Neuronal stem cell (in vitro differentiated cells): ENCODE data around the gene ENO4.

ENCODE experiments used
- DNase-seq: peaks from one replicate; pipeline ENCODE4 v3.0.0-alpha.2; 2013; ENCODE audit warnings: low spot score
- H2AFZ ChIP-seq: one replicate; pipeline ENCODE4 v1.6.1; 2013; ENCODE audit warnings: mild to moderate bottlenecking, low read length, inconsistent platforms
- H2AK5ac ChIP-seq: 2 replicates; pipeline ENCODE4 v1.6.1; 2013; ENCODE audit warnings: low read depth, mild to moderate bottlenecking, inconsistent platforms, low read length, moderate library complexity, mixed read lengths
- H2BK120ac ChIP-seq: 2 replicates; pipeline ENCODE4 v1.6.1; 2013; ENCODE audit warnings: low read depth, mild to moderate bottlenecking, inconsistent platforms, low read length, moderate library complexity, mixed read lengths
- H2BK12ac ChIP-seq: one replicate; pipeline ENCODE4 v1.6.1; 2013; ENCODE audit warnings: low read length, inconsistent platforms
- H2BK15ac ChIP-seq: 2 replicates; pipeline ENCODE4 v1.6.1; 2013; ENCODE audit warnings: mild to moderate bottlenecking, low read length, inconsistent platforms, mixed read lengths
- H2BK5ac ChIP-seq: one replicate; pipeline ENCODE4 v1.6.1; 2013; ENCODE audit warnings: inconsistent platforms, mild to moderate bottlenecking, low read length, moderate library complexity
- H3K14ac ChIP-seq: one replicate; pipeline ENCODE4 v1.6.1; 2013; ENCODE audit warnings: low read length, inconsistent platforms
- H3K18ac ChIP-seq: 2 replicates; pipeline ENCODE4 v1.6.1; 2013; ENCODE audit warnings: low read length, inconsistent platforms
- H3K23ac ChIP-seq: 2 replicates; pipeline ENCODE4 v1.6.1; 2013; ENCODE audit warnings: low read depth, mild to moderate bottlenecking, mixed read lengths, low read length, inconsistent platforms; ENCODE audit not compliant: poor library complexity
- H3K27ac ChIP-seq: replicated peaks from 3 replicates; pipeline ENCODE4 v1.5.1; 2013; ENCODE audit warnings: low read length, inconsistent platforms
- H3K27me3 ChIP-seq, 3 experiments: 2 replicates each; pipeline ENCODE4 v1.6.1; 2013; ENCODE audit warnings: low read length in 3 of 3, mild to moderate bottlenecking in 2 of 3, inconsistent platforms in 1 of 3, low read depth in 1 of 3, mixed read lengths in 1 of 3, moderate library complexity in 1 of 3; ENCODE audit not compliant: control insufficient read depth in 3 of 3, insufficient read depth in 3 of 3
- H3K36me3 ChIP-seq, 2 donors: replicated peaks in 1 of 2; 2 replicates each; pipeline ENCODE4 v1.6.1; 2013; ENCODE audit warnings: low read length in 2 of 2; ENCODE audit not compliant: control insufficient read depth in 2 of 2, insufficient read depth in 2 of 2
- H3K4ac ChIP-seq: 2 replicates; pipeline ENCODE4 v1.6.1; 2013; ENCODE audit warnings: inconsistent platforms, mild to moderate bottlenecking, low read length, moderate library complexity
- H3K4me1 ChIP-seq, 2 donors: 1 replicate in 1 of 2; 2 replicates in 1 of 2; pipeline ENCODE4 v1.6.1; 2013; ENCODE audit warnings: low read length in 2 of 2, low read depth in 1 of 2; ENCODE audit not compliant: control insufficient read depth in 2 of 2, insufficient read depth in 1 of 2
- H3K4me2 ChIP-seq: one replicate; pipeline ENCODE4 v1.6.1; 2013; ENCODE audit warnings: mild to moderate bottlenecking, low read length, inconsistent platforms; ENCODE audit not compliant: insufficient read depth, poor library complexity, severe bottlenecking
- H3K4me3 ChIP-seq, 2 donors: 2 replicates each; pipeline ENCODE4 v1.5.1; 2013; ENCODE audit warnings: low read length in 2 of 2, mild to moderate bottlenecking in 2 of 2, inconsistent platforms in 1 of 2, moderate library complexity in 1 of 2
- H3K79me1 ChIP-seq: one replicate; pipeline ENCODE4 v1.6.1; 2013; ENCODE audit warnings: low read depth, mild to moderate bottlenecking, inconsistent platforms, low read length, moderate library complexity
- H3K9ac ChIP-seq: one replicate; pipeline ENCODE4 v1.6.1; 2013; ENCODE audit warnings: mild to moderate bottlenecking, low read depth, low read length, inconsistent platforms; ENCODE audit not compliant: poor library complexity
- H3K9me3 ChIP-seq, 2 donors: replicated peaks in 1 of 2; 2 replicates each; pipeline versions ENCODE3 to v1.6.1; 2013; ENCODE audit warnings: low read length in 2 of 2, mild to moderate bottlenecking in 2 of 2, inconsistent platforms in 1 of 2, low read depth in 1 of 2, mixed read lengths in 1 of 2, moderate library complexity in 1 of 2; ENCODE audit not compliant: control insufficient read depth in 2 of 2, insufficient read depth in 1 of 2
- H4K8ac ChIP-seq: one replicate; pipeline ENCODE4 v1.6.1; 2013; ENCODE audit warnings: low read depth, mild to moderate bottlenecking, inconsistent platforms, low read length, moderate library complexity
- H4K91ac ChIP-seq: one replicate; pipeline ENCODE4 v1.6.1; 2013; ENCODE audit warnings: low read length, low read depth, mild to moderate bottlenecking, inconsistent platforms; ENCODE audit not compliant: poor library complexity
- WGBS, 2 donors: extraction: QIAGEN DNeasy Blood & Tissue Kit; methylation state at CpG; one replicate each; pipeline ENCODE4 v1.1.7; 2013; ENCODE audit warnings: missing lambda C conversion rate in 2 of 2, mixed read lengths in 1 of 2; ENCODE audit not compliant: insufficient read length in 2 of 2, insufficient replicate concordance in 1 of 2; ENCODE audit errors: extremely low coverage in 2 of 2; 5-methylcytosine and 5-hydroxymethylcytosine counted together

The ENO4 gene

GRCh38 chr10:116850058-116850611 is 836 bp downstream of the ENO4 start:
- DNase-seq: no peak
- Histone ChIP-seq H3K27me3 (peaks cover 0 to 43% (median 0%) of the 10 kb centered on the region in 3 experiments), H3K36me3 (no peaks in the 10 kb centered on the region), H3K23ac (peak overlapping the region; percentile 51), H3K4me3 (peak overlapping the region; percentile 21 to 59), H3K18ac (peak overlapping the region; percentile 96), H4K91ac (no peak overlapping the region), H2AK5ac (peak overlapping the region; percentile 59), H3K4ac (no peak overlapping the region), H2BK120ac (no peak overlapping the region), H2BK12ac (no peak overlapping the region), H3K79me1 (peaks cover 2% of the 10 kb centered on the region), H3K14ac (no peak overlapping the region), H3K9me3 (no peaks in the 10 kb centered on the region), H2BK15ac (peak overlapping the region; percentile 69), H3K9ac (peak overlapping the region; percentile 76), H2BK5ac (peak overlapping the region; percentile 32), H3K27ac (no peak overlapping the region), H2AFZ (peak overlapping the region; percentile 95), H3K4me1 (peaks cover 5 to 15% of the 10 kb centered on the region in 2 donors), H3K4me2 (peak overlapping the region; percentile 95), H4K8ac (peak overlapping the region; percentile 55)
- no CpG with 5 or more reads among the region's 10 CpGs for WGBS, 2 donors

GRCh38 chr10:116852246-116852645 is 2.9 kb downstream of the ENO4 start:
- Histone ChIP-seq H3K9ac (no peak overlapping the region), H3K36me3 (no peaks in the 10 kb centered on the region), H3K79me1 (peaks cover 2% of the 10 kb centered on the region), H4K8ac (no peak overlapping the region), H2BK120ac (no peak overlapping the region), H3K4ac (no peak overlapping the region), H3K23ac (no peak overlapping the region), H3K27me3 (peaks cover 0 to 33% (median 0%) of the 10 kb centered on the region in 3 experiments), H3K4me3 (no peak overlapping the region), H2BK5ac (no peak overlapping the region), H2AFZ (no peak overlapping the region), H3K27ac (no peak overlapping the region), H3K9me3 (peaks cover 0 to 2% of the 10 kb centered on the region in 2 donors), H2BK15ac (no peak overlapping the region), H4K91ac (no peak overlapping the region), H3K14ac (no peak overlapping the region), H3K18ac (no peak overlapping the region), H2AK5ac (no peak overlapping the region), H3K4me1 (peaks cover 5 to 15% of the 10 kb centered on the region in 2 donors), H2BK12ac (no peak overlapping the region), H3K4me2 (no peak overlapping the region)
- no CpG with 5 or more reads among the region's 1 CpG for WGBS, 2 donors
- DNase-seq: no peak

- H2BK5ac ChIP-seq: no peak overlapping the region
- no peak overlapping the region for H3K14ac ChIP-seq
- H2BK15ac ChIP-seq: no peak overlapping the region
- H4K91ac ChIP-seq: no peak overlapping the region
- no peak overlapping the region for H3K4me3 ChIP-seq
- H3K4ac ChIP-seq: no peak overlapping the region
- DNase-seq: no peak
- no peak overlapping the region for H2BK120ac ChIP-seq
- H2AFZ ChIP-seq: no peak overlapping the region
- no peak overlapping the region for H3K23ac ChIP-seq
- H2AK5ac ChIP-seq: no peak overlapping the region
- H2BK12ac ChIP-seq: no peak overlapping the region
- H3K18ac ChIP-seq: no peak overlapping the region
- no peak overlapping the region for H3K9ac ChIP-seq
- no peaks in the 10 kb centered on the region for H3K36me3 ChIP-seq
- no peak overlapping the region for H3K27ac ChIP-seq
- peaks cover 0 to 23% (median 0%) of the 10 kb centered on the region in 3 experiments for H3K27me3 ChIP-seq
- H3K9me3 ChIP-seq: peaks cover 0 to 2% of the 10 kb centered on the region in 2 donors
- H3K4me2 ChIP-seq: no peak overlapping the region
- no CpG with 5 or more reads among the region's 4 CpGs for WGBS, 2 donors
- no peak overlapping the region for H4K8ac ChIP-seq
- H3K79me1 ChIP-seq: peaks cover 2% of the 10 kb centered on the region
- peaks cover 5 to 13% of the 10 kb centered on the region in 2 donors for H3K4me1 ChIP-seq
Measured at GRCh38 chr10:116853287-116853686, 4.0 kb downstream of the ENO4 start.

GRCh38 chr10:116853701-116854100 is 4.4 kb downstream of the ENO4 start:
- H3K79me1 ChIP-seq: no peaks in the 10 kb centered on the region
- H3K4me2 ChIP-seq: no peak overlapping the region
- no peak overlapping the region for H3K23ac ChIP-seq
- no CpG with 5 or more reads among the region's 4 CpGs for WGBS, 2 donors
- H2BK120ac ChIP-seq: no peak overlapping the region
- no peak overlapping the region for H4K91ac ChIP-seq
- no peak overlapping the region for H3K4me3 ChIP-seq
- no peak overlapping the region for H2AFZ ChIP-seq
- no peak overlapping the region for H3K18ac ChIP-seq
- no peak overlapping the region for H3K4ac ChIP-seq
- no peak overlapping the region for H2BK15ac ChIP-seq
- H2AK5ac ChIP-seq: no peak overlapping the region
- no peak overlapping the region for H2BK5ac ChIP-seq
- H3K14ac ChIP-seq: no peak overlapping the region
- H3K4me1 ChIP-seq: peaks cover 1 to 9% of the 10 kb centered on the region in 2 donors
- no peak overlapping the region for H4K8ac ChIP-seq
- H2BK12ac ChIP-seq: no peak overlapping the region
- peaks cover 0 to 2% of the 10 kb centered on the region in 2 donors for H3K9me3 ChIP-seq
- no peak overlapping the region for H3K9ac ChIP-seq
- no peak overlapping the region for H3K27ac ChIP-seq
- no peaks in the 10 kb centered on the region for H3K36me3 ChIP-seq
- peaks cover 0 to 23% (median 0%) of the 10 kb centered on the region in 3 experiments for H3K27me3 ChIP-seq
- no peak for DNase-seq
